B cell (primary cell): ENCODE data around the gene GATAD2A. TPM values are rescaled to one million over a fixed set of nuclear protein-coding genes. Genes with fewer than 3 reads are reported as not detected.

Source experiments
- ATAC-seq: fragments of 200-7000 bp; cut with Tn5 transposase; one replicate; pipeline ENCODE4 v1.10.0; 2021; ENCODE audit warnings: low read depth, mild to moderate bottlenecking, moderate number of reproducible peaks, moderate library complexity
- CTCF ChIA-PET: fragments of 350-600 bp; sonication (Branson Sonifier 250); formaldehyde crosslinking; loops from one replicate; lab custom pipeline; 2021; ENCODE audit warnings: antibody characterized with exemption, inconsistent platforms; lab: Charles Lee
- POLR2A ChIA-PET: fragments of 350-600 bp; sonication (Branson Sonifier 250); formaldehyde crosslinking; loops from one replicate; lab custom pipeline; 2021; ENCODE audit warnings: antibody characterized with exemption; lab: Charles Lee
- DNase-seq: peaks from one replicate; pipeline ENCODE4 v3.0.0; 2013
- H2AFZ ChIP-seq: 2 replicates; pipeline ENCODE4 v1.6.1; 2012; ENCODE audit warnings: mild to moderate bottlenecking, low read depth, low read length; ENCODE audit not compliant: insufficient read depth, poor library complexity, severe bottlenecking
- H3K27ac ChIP-seq, 2 donors: 1 replicate in 1 of 2; 2 replicates in 1 of 2; pipeline ENCODE4 v1.5.1; 2012 to 2013; ENCODE audit warnings: low read length in 2 of 2, mild to moderate bottlenecking in 2 of 2, moderate library complexity in 1 of 2
- H3K27me3 ChIP-seq, 4 experiments: fragments of 200-600 bp in 1 of 4; sonication (generic) in 1 of 4; replicated peaks in 1 of 4; 1 replicate in 2 of 4; 2 replicates in 2 of 4; pipeline versions ENCODE4 v1.6.1 to v1.7.0; 2013 to 2016; ENCODE audit warnings: low read length in 3 of 4, mild to moderate bottlenecking in 2 of 4, mixed read lengths in 1 of 4, moderate library complexity in 1 of 4; ENCODE audit not compliant: insufficient read depth in 4 of 4, control insufficient read depth in 3 of 4; ENCODE audit errors: control extremely low read depth in 1 of 4
- H3K36me3 ChIP-seq, 2 experiments: replicated peaks in 1 of 2; 1 replicate in 1 of 2; 2 replicates in 1 of 2; pipeline versions ENCODE4 v1.6.1 to v1.7.1; 2013; ENCODE audit warnings: low read length in 1 of 2; ENCODE audit not compliant: insufficient read depth in 2 of 2, control insufficient read depth in 1 of 2; ENCODE audit errors: control extremely low read depth in 1 of 2, extremely low read depth in 1 of 2
- H3K4me1 ChIP-seq, 2 donors: fragments of 200-600 bp in 1 of 2; sonication (generic) in 1 of 2; 1 replicate in 1 of 2; 2 replicates in 1 of 2; pipeline versions ENCODE4 v1.5.1 to v1.6.1; 2013 to 2017; ENCODE audit warnings: low read length in 2 of 2; ENCODE audit not compliant: control insufficient read depth in 2 of 2, insufficient read depth in 2 of 2
- H3K4me2 ChIP-seq: replicated peaks from 2 replicates; pipeline ENCODE3; 2012; ENCODE audit warnings: mild to moderate bottlenecking, low read depth, low read length; ENCODE audit not compliant: poor library complexity, severe bottlenecking
- H3K4me3 ChIP-seq, 5 experiments: fragments of 200-600 bp in 1 of 5; sonication (generic) in 1 of 5; 1 replicate in 3 of 5; 2 replicates in 2 of 5; pipeline versions ENCODE4 v1.5.1 to v1.7.0; 2011 to 2016; ENCODE audit warnings: low read length in 4 of 5, mild to moderate bottlenecking in 4 of 5, low read depth in 2 of 5, control low read depth in 1 of 5, moderate library complexity in 1 of 5; ENCODE audit not compliant: insufficient read depth in 1 of 5; ENCODE audit errors: control extremely low read depth in 1 of 5, extremely low read depth in 1 of 5
- H3K79me2 ChIP-seq: fragments of 200-600 bp; sonication (generic); one replicate; pipeline ENCODE4 v1.6.0; 2016; ENCODE audit warnings: low read length; ENCODE audit not compliant: control insufficient read depth, insufficient read depth
- H3K9ac ChIP-seq: fragments of 200-600 bp; sonication (generic); 2 replicates; pipeline ENCODE4 v1.6.1; 2017; ENCODE audit warnings: mild to moderate bottlenecking, low read length, moderate library complexity
- H3K9me3 ChIP-seq, 3 donors: one replicate each; pipeline versions ENCODE4 v1.6.1 to v1.7.1; 2013; ENCODE audit warnings: low read length in 2 of 3; ENCODE audit not compliant: control insufficient read depth in 2 of 3, insufficient read depth in 1 of 3; ENCODE audit errors: control extremely low read depth in 1 of 3
- H4K20me1 ChIP-seq: 2 replicates; pipeline ENCODE4 v1.6.0; 2012; ENCODE audit warnings: mild to moderate bottlenecking, low read length; ENCODE audit not compliant: insufficient read depth, control insufficient read depth, poor library complexity, severe bottlenecking
- H3K27ac Mint-ChIP-seq: one replicate; pipeline ENCODE4 v1.8.0; 2021; ENCODE audit warnings: mixed read lengths
- H3K27me3 Mint-ChIP-seq: one replicate; pipeline ENCODE4 v1.8.0; 2021; ENCODE audit warnings: mixed read lengths
- H3K4me1 Mint-ChIP-seq: one replicate; pipeline ENCODE4 v1.8.0; 2021; ENCODE audit warnings: mixed read lengths
- H3K4me3 Mint-ChIP-seq: one replicate; pipeline ENCODE4 v1.8.0; 2021; ENCODE audit warnings: mixed read lengths
- H3K9me3 Mint-ChIP-seq: one replicate; pipeline ENCODE4 v1.8.0; 2022; ENCODE audit warnings: mixed read lengths; ENCODE audit not compliant: insufficient read depth
- EZH2 ChIP-seq: IDR thresholded peaks from 2 replicates; pipeline ENCODE4 v1.6.1; 2012; ENCODE audit warnings: borderline replicate concordance, low read depth, mild to moderate bottlenecking, moderate library complexity, low read length; ENCODE audit not compliant: insufficient read depth, poor library complexity, severe bottlenecking
- WGBS: methylation state at CpG from one replicate; pipeline ENCODE4 v1.1.5; 2013; ENCODE audit warnings: missing lambda C conversion rate; ENCODE audit not compliant: insufficient coverage; 5-methylcytosine and 5-hydroxymethylcytosine counted together
- intact Hi-C: fragments of 100-400 bp; cut with micrococcal nuclease; formaldehyde crosslinking; loops from one replicate; pipeline ENCODE4 v1.10.0; 2022
- polyA plus RNA-seq: library from polyadenylated mRNA; depleted of rRNA; stranded (reverse); fragments of >200 nt; gene quantifications from 2 replicates; pipeline ENCODE4 v1.2.3, GENCODE V29; 2012
- total RNA-seq, 2 donors: library from RNA; stranded (reverse); fragments of 120-200 nt in 1 of 2; gene quantifications; 1 replicate in 1 of 2; 2 replicates in 1 of 2; pipeline versions ENCODE4 v1.2.3 to v1.2.4, GENCODE V29; 2013 to 2022
- TF ChIP-seq, protein P1 (sequence below): fragments of 200-600 bp; IDR thresholded peaks from one replicate; pipeline ENCODE4 v1.8.0; 2022; ENCODE audit warnings: antibody characterized with exemption, mild to moderate bottlenecking

GATAD2A gene
- total and polyA plus RNA-seq, 2 donors (not counting 1 experiment from before 2014, with no cell fraction given), result 28.8 to 76.3 TPM

DNA sequence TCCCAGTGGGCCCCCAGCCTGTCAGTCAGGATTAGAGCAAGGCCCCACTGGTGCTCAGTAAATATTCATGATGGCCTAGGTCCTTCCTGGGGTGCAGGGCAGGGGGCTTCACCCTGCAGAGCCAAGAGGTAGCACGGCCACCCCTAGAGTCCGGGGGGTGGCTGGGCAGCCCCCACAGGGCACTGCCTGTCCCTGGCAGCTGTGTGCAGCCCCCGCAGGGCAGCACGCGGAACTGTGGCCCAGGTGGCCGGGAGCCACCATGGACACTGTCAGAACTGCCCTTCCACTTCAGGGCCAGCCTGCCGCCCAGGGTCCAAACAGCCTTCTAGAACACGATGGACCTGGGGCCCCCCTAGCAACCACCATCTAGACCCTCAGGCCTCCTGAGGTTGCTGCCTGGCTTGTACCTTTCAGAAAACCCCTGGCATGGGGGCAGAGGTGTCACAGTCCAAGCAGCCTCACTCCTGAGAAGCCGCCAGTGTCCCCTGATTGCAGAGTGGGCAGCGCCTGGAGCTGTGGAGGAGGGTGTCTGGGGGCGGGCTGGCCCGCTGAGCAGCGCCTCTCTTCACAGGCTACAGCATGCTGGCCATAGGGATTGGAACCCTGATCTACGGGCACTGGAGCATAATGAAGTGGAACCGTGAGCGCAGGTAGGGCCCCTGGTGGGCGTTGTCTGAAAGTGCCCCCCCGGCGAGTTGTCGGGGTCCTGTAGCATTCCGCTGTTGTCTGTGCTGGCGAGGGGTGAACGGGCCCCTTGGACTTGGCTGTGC lies 120.3 kb downstream of the GATAD2A start:
- peaks cover 62% of the 10 kb centered on the region for H3K79me2 ChIP-seq
- POLR2A ChIA-PET, result no interaction called here

More for the DNA sequence above, 120.3 kb downstream of the GATAD2A start:
- no peak overlapping the region for H3K4me3 Mint-ChIP-seq
- no peak overlapping the region for H3K27ac ChIP-seq
- H3K27me3 Mint-ChIP-seq, result no peaks in the 10 kb centered on the region
- H3K36me3 ChIP-seq, result peaks cover under 1 to 30% of the 10 kb centered on the region in 2 experiments
- H3K27me3 ChIP-seq, result no peaks in the 10 kb centered on the region
- peaks cover 28% of the 10 kb centered on the region for H3K4me1 Mint-ChIP-seq
- WGBS, result 92% methylated on average over 21 of the region's 23 CpGs
- H3K9ac ChIP-seq, result no peak overlapping the region
- intact Hi-C loops, result no loop called here
- peaks cover 7 to 37% of the 10 kb centered on the region in 2 donors for H3K4me1 ChIP-seq
- no peak for TF ChIP-seq EZH2
- TF ChIP-seq, protein P1, sequence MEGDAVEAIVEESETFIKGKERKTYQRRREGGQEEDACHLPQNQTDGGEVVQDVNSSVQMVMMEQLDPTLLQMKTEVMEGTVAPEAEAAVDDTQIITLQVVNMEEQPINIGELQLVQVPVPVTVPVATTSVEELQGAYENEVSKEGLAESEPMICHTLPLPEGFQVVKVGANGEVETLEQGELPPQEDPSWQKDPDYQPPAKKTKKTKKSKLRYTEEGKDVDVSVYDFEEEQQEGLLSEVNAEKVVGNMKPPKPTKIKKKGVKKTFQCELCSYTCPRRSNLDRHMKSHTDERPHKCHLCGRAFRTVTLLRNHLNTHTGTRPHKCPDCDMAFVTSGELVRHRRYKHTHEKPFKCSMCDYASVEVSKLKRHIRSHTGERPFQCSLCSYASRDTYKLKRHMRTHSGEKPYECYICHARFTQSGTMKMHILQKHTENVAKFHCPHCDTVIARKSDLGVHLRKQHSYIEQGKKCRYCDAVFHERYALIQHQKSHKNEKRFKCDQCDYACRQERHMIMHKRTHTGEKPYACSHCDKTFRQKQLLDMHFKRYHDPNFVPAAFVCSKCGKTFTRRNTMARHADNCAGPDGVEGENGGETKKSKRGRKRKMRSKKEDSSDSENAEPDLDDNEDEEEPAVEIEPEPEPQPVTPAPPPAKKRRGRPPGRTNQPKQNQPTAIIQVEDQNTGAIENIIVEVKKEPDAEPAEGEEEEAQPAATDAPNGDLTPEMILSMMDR, result no peak
- H2AFZ ChIP-seq, result no peak overlapping the region
- H3K4me2 ChIP-seq, result no peak overlapping the region
- H3K4me3 ChIP-seq, result no peak overlapping the region
- H4K20me1 ChIP-seq, result peaks cover 55% of the 10 kb centered on the region
- CTCF ChIA-PET, result no interaction called here
- ATAC-seq, result no peak
- DNase-seq, result no peak
- no peak overlapping the region for H3K27ac Mint-ChIP-seq
- no peaks in the 10 kb centered on the region for H3K9me3 ChIP-seq
- H3K9me3 Mint-ChIP-seq, result no peaks in the 10 kb centered on the region
